ENCODE results near the gene GAN.

DNA sequence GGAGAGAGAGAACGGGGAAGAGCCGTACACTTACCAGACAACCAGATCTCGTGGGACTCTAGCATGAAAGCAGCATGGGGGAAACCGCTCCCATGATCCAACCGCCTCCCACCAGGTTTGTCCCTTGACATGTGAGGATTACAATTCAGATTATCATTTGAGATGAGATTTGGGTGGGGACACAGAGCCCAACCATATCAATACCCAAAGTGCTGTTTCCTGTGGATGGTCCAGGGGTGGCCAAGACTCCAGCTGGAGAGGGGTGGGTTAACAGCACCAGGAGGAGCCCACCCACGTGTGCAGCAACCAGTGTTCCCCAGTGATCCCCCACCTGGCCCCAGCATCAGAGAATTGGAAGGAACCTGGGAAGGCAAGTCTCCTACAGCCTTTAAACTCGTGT, 79.7 kb downstream of the GAN start:
- TF ChIP-seq, protein P1, sequence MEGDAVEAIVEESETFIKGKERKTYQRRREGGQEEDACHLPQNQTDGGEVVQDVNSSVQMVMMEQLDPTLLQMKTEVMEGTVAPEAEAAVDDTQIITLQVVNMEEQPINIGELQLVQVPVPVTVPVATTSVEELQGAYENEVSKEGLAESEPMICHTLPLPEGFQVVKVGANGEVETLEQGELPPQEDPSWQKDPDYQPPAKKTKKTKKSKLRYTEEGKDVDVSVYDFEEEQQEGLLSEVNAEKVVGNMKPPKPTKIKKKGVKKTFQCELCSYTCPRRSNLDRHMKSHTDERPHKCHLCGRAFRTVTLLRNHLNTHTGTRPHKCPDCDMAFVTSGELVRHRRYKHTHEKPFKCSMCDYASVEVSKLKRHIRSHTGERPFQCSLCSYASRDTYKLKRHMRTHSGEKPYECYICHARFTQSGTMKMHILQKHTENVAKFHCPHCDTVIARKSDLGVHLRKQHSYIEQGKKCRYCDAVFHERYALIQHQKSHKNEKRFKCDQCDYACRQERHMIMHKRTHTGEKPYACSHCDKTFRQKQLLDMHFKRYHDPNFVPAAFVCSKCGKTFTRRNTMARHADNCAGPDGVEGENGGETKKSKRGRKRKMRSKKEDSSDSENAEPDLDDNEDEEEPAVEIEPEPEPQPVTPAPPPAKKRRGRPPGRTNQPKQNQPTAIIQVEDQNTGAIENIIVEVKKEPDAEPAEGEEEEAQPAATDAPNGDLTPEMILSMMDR (IDR thresholded peaks at IDR 0.05) = no peak
- no peak for TF ChIP-seq EZH2 (IDR thresholded peaks at IDR 0.05; ENCODE audit: borderline replicate concordance, insufficient read depth, low read depth, low read length, poor library complexity, severe bottlenecking)
